OCI-LY1 (cell line): ENCODE data around the gene HSP90AA1.
"Not testable (repeated sequence)": the region's sequence is repeated elsewhere in the genome, so short reads cannot be mapped to it uniquely, and the experiment has no call there.

ENCODE experiments used
- CTCF ChIP-seq: fragments of 200-600 bp; sonication (generic), shearing (Covaris generic); IDR thresholded peaks from 2 replicates; pipeline ENCODE4 v1.5.1; 2017; ENCODE audit warnings: mild to moderate bottlenecking, antibody characterized with exemption, low read length, moderate library complexity, mixed read lengths
- EZH2 ChIP-seq: fragments of 200-600 bp; sonication (generic), shearing (Covaris generic); IDR thresholded peaks from 2 replicates; pipeline ENCODE4 v1.8.0; 2017; ENCODE audit warnings: borderline replicate concordance, mixed run types, mild to moderate bottlenecking, antibody characterized with exemption, low read length, moderate library complexity, mixed read lengths

- not testable (repeated sequence) for TF ChIP-seq CTCF, EZH2
These were observed 8.5 kb downstream of the HSP90AA1 start for GRCh38 chr14:102078361-102078791.
